Measurements from ENCODE around the gene ECE1. TPM values are rescaled to one million over a fixed set of nuclear protein-coding genes. Genes with fewer than 3 reads are reported as not detected.

Gene ECE1
- total and polyA plus RNA-seq, 10 of the 15 experiments (the other 5 are each of a cell fraction or from before 2014, with no cell fraction given): 0.97 to 81.0 (median 37.0) TPM

DNA sequence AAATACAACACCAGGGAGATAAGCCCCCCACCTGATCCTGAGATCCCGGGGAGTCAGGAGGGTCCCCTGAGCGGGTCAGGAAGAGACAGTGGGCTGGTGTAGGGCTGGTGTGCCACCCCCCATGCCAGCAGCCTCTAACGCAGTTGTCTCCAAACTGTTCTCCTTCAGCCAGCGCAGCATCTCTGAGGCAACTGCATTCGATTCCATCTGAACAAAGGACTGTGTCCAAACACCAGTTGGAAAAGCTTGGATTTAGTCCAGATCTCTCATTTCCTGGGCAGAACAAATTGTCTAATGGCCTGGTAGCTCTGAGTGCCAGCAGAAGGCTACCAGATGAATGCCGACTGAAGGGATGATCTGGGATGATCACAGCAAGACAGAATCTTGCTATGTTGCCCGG, 69.4 kb downstream of the ECE1 start:
- H3K9me3 ChIP-seq (replicated peaks; ENCODE audit: control insufficient read depth, insufficient read depth, low read length): no peaks in the 10 kb centered on the region
- H3K4me1 ChIP-seq (ENCODE audit: control insufficient read depth, insufficient read depth, low read length): peaks cover 4% of the 10 kb centered on the region
- ChIA-PET CTCF (interaction anchor here (0.6 to 1.0 kb wide), 2 partner anchors 12 to 148 kb away, joined by 5 read pairs; no protein-coding TSS in a partner anchor), POLR2A (no interaction called here), SMC1A (ENCODE audit: uncharacterized antibody, unreplicated experiment) (no interaction called here), RAD21 (ENCODE audit: unreplicated experiment) (no interaction called here)
- in situ Hi-C loops (cut with MboI) (no loop called here), intact Hi-C loops (cut with micrococcal nuclease; ENCODE audit: unreplicated experiment) (no loop called here)
- no peaks in the 10 kb centered on the region for H3K79me2 ChIP-seq (ENCODE audit: control insufficient read depth, insufficient read depth, low read length)
- no peak overlapping the region for H3K9ac ChIP-seq (ENCODE audit: control insufficient read depth, insufficient read depth, low read length)
- ATAC-seq (no peak), DNase-seq (ENCODE audit: low read depth, low spot score) (no peak), FAIRE-seq (no peak)
- H3K27ac ChIP-seq (ENCODE audit: control insufficient read depth, insufficient read depth): no peak overlapping the region
- no peak overlapping the region for H3K4me2 ChIP-seq (ENCODE audit: control insufficient read depth, insufficient read depth)
- H2AFZ ChIP-seq (ENCODE audit: control insufficient read depth, low read depth, low read length): no peak overlapping the region
- no peaks in the 10 kb centered on the region for H3K27me3 ChIP-seq (replicated peaks in 1 of 2; ENCODE audit: control insufficient read depth in 2 of 2, insufficient read depth in 2 of 2, low read length in 1 of 2)
- BruUV-seq (replicated peaks): no TSS peak
- TF ChIP-seq ZBED1 (IDR thresholded peaks at IDR 0.05; ENCODE audit: borderline replicate concordance) (no peak), ZNF384 (IDR thresholded peaks at IDR 0.05; ENCODE audit: borderline replicate concordance, low read depth, low read length) (no peak), WRNIP1 (IDR thresholded peaks at IDR 0.05; ENCODE audit: borderline replicate concordance, low read depth, low read length) (no peak), ASH2L (IDR thresholded peaks at IDR 0.05; ENCODE audit: borderline replicate concordance, low read depth) (no peak), BCL11A (IDR thresholded peaks at IDR 0.05; ENCODE audit: low read depth, low read length) (no peak), CREB1 (IDR thresholded peaks at IDR 0.05; ENCODE audit: low read depth) (no peak), SIX5 (IDR thresholded peaks at IDR 0.05; ENCODE audit: low read depth, low read length, severe bottlenecking) (no peak), PAX8 (IDR thresholded peaks at IDR 0.05) (no peak), BACH1 (IDR thresholded peaks at IDR 0.05; ENCODE audit: borderline replicate concordance) (no peak), ETV6 (conservative IDR thresholded peaks at IDR 0.05 in 1 of 2, IDR thresholded peaks at IDR 0.05 in 1 of 2; ENCODE audit: borderline replicate concordance in 1 of 2, low read depth in 1 of 2) (no peak), RFX5 (IDR thresholded peaks at IDR 0.05; ENCODE audit: low read depth, low read length) (no peak), CBX5 (IDR thresholded peaks at IDR 0.05; ENCODE audit: low read depth) (no peak), CHD2 (IDR thresholded peaks at IDR 0.05; ENCODE audit: borderline replicate concordance, low read depth, low read length) (no peak), RAD21 (IDR thresholded peaks at IDR 0.05; ENCODE audit: insufficient read depth, low read depth, low read length) (no peak), SUZ12 (IDR thresholded peaks at IDR 0.05; ENCODE audit: unreplicated experiment) (no peak)
- TF ChIP-seq, protein P1, sequence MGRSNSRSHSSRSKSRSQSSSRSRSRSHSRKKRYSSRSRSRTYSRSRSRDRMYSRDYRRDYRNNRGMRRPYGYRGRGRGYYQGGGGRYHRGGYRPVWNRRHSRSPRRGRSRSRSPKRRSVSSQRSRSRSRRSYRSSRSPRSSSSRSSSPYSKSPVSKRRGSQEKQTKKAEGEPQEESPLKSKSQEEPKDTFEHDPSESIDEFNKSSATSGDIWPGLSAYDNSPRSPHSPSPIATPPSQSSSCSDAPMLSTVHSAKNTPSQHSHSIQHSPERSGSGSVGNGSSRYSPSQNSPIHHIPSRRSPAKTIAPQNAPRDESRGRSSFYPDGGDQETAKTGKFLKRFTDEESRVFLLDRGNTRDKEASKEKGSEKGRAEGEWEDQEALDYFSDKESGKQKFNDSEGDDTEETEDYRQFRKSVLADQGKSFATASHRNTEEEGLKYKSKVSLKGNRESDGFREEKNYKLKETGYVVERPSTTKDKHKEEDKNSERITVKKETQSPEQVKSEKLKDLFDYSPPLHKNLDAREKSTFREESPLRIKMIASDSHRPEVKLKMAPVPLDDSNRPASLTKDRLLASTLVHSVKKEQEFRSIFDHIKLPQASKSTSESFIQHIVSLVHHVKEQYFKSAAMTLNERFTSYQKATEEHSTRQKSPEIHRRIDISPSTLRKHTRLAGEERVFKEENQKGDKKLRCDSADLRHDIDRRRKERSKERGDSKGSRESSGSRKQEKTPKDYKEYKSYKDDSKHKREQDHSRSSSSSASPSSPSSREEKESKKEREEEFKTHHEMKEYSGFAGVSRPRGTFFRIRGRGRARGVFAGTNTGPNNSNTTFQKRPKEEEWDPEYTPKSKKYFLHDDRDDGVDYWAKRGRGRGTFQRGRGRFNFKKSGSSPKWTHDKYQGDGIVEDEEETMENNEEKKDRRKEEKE (IDR thresholded peaks at IDR 0.05): no peak
- WGBS (ENCODE audit: insufficient coverage, insufficient replicate concordance, low lambda C conversion rate, missing lambda C conversion rate): 73% methylated on average over 7 of the region's 7 CpGs
- no peaks in the 10 kb centered on the region for H4K20me1 ChIP-seq (ENCODE audit: control insufficient read depth, insufficient read depth)
- H3K36me3 ChIP-seq (ENCODE audit: control insufficient read depth in 2 of 2, insufficient read depth in 2 of 2, low read length in 1 of 2): peaks cover 0 to 14% of the 10 kb centered on the region in 2 experiments; a peak in 3 of 4 replicates
- no peak overlapping the region for H3K4me3 ChIP-seq

Measured in GM12878 (cell line).